AG04450 (cell line): Measurements from ENCODE around the gene NOTCH3. TPM values are rescaled to one million over a fixed set of nuclear protein-coding genes. Genes with fewer than 3 reads are reported as not detected.
A peak's percentile ranks its signal among the peaks of the same experiment; 100 is the strongest.

Experiments used
- CTCF ChIA-PET: fragments of 300-600, 350-600 bp; formaldehyde crosslinking; extraction: SDS; loops from one replicate; lab custom pipeline; 2022; ENCODE audit warnings: antibody characterized with exemption, inconsistent platforms; lab: Charles Lee
- POLR2A ChIA-PET: fragments of 350-600 bp; formaldehyde crosslinking; extraction: SDS; loops from one replicate; lab custom pipeline; 2021; ENCODE audit warnings: antibody characterized with exemption, inconsistent platforms; lab: Yijun Ruan, JAX
- DNase-seq: peaks from one replicate; pipeline ENCODE4 v3.0.0-alpha.2; 2011; ENCODE audit warnings: low read depth, low spot score
- H3K27ac ChIP-seq: one replicate; pipeline ENCODE4 v1.5.1; 2012; ENCODE audit warnings: low read depth, low read length, control low read depth
- H3K27me3 ChIP-seq: one replicate; pipeline ENCODE4 v1.6.0; 2012; ENCODE audit warnings: low read length; ENCODE audit not compliant: control insufficient read depth, insufficient read depth
- H3K4me3 ChIP-seq: 2 replicates; pipeline ENCODE4 v1.5.1; 2011; ENCODE audit warnings: mild to moderate bottlenecking, low read depth, low read length, control low read depth
- H3K9me3 ChIP-seq: 2 replicates; pipeline ENCODE4 v1.5.1; 2012; ENCODE audit warnings: low read length; ENCODE audit not compliant: control insufficient read depth, insufficient read depth
- CTCF ChIP-seq: IDR thresholded peaks from 2 replicates; pipeline ENCODE4 v1.5.1; 2011; ENCODE audit warnings: low read depth, low read length, control low read depth, inconsistent platforms
- polyA plus RNA-seq: library from polyadenylated mRNA; depleted of rRNA; stranded (reverse); fragments of >200 nt; gene quantifications from 2 replicates; pipeline ENCODE4 v1.2.3, GENCODE V29; 2011

The NOTCH3 gene
- polyA plus RNA-seq, 1 experiment: 8.8 TPM

- H3K4me3 ChIP-seq: no peak overlapping the region
Measured at GRCh38 chr19:15231271-15231670, 30.5 kb upstream of the NOTCH3 start.

GRCh38 chr19:15227261-15227660 lies 26.5 kb upstream of the NOTCH3 start:
- no peaks in the 10 kb centered on the region; the same call in 1 of the 2 replicates for H3K9me3 ChIP-seq
- H3K4me3 ChIP-seq: no peak overlapping the region
- H3K27me3 ChIP-seq: no peaks in the 10 kb centered on the region
- H3K27ac ChIP-seq: no peak overlapping the region
- POLR2A ChIA-PET: interaction anchor here (0.7 to 1.4 kb wide), 2 partner anchors 23 to 109 kb away, joined by 4 to 9 read pairs; no protein-coding TSS in a partner anchor
- no peak for TF ChIP-seq CTCF
- DNase-seq: no peak
- CTCF ChIA-PET: no interaction called here

More at GRCh38 chr19:15231271-15231670, 30.5 kb upstream of the NOTCH3 start:
- DNase-seq: no peak
- POLR2A ChIA-PET: no interaction called here
- Histone ChIP-seq H3K9me3 (peaks cover 6% of the 10 kb centered on the region; the same call in 1 of the 2 replicates), H3K27me3 (no peaks in the 10 kb centered on the region), H3K27ac (no peak overlapping the region)
- CTCF ChIA-PET: interaction anchor here (0.6 kb wide), 1 partner anchor 20 kb away, joined by 3 read pairs; no protein-coding TSS in a partner anchor
- no peak for TF ChIP-seq CTCF

- Histone ChIP-seq H3K27ac (no peak overlapping the region), H3K9me3 (no peaks in the 10 kb centered on the region), H3K27me3 (no peaks in the 10 kb centered on the region), H3K4me3 (no peak overlapping the region)
- POLR2A ChIA-PET: interaction anchor here (0.6 kb wide), 1 partner anchor 13 kb away, joined by 6 read pairs; no protein-coding TSS in a partner anchor
- no peak for DNase-seq
- CTCF ChIA-PET: interaction anchor here (0.6 kb wide), 1 partner anchor 9 kb away, joined by 7 read pairs; no protein-coding TSS in a partner anchor
- TF ChIP-seq CTCF: no peak
Measured at GRCh38 chr19:15225760-15226159, 25.0 kb upstream of the NOTCH3 start.

GRCh38 chr19:15223649-15224361 lies 23.0 kb upstream of the NOTCH3 start:
- DNase-seq: no peak

More at GRCh38 chr19:15223649-15224361, 23.0 kb upstream of the NOTCH3 start:
- H3K4me3 ChIP-seq: peak overlapping the region; percentile 78
- no peaks in the 10 kb centered on the region for H3K9me3 ChIP-seq
- ChIA-PET CTCF (no interaction called here), POLR2A (interaction anchor here (0.6 kb wide), 1 partner anchor 40 kb away, joined by 3 read pairs; no protein-coding TSS in a partner anchor)
- H3K27ac ChIP-seq: no peak overlapping the region
- no peak for TF ChIP-seq CTCF
- H3K27me3 ChIP-seq: no peaks in the 10 kb centered on the region
